ENCODE results near the gene EYA2.

The EYA2 gene

DNA sequence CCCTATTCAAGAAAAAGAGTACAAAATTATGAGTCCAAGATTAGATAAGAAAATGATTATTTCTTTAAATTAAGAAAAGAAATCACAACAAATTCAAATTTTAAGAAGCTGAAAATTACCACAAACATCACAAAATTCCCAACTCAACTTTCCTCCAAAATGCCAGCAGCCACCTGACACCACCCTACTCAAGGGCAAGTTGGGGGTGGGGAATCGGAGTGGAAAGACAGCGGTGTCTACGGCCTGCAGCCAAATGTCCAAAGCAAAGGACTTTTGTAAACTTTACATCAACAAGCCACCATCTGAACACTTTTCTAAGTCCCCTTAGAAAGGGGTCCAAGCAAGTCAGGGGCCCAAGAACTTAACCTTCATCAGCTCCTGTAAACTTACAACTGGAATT lies 1.6 kb upstream of the EYA2 start:
- no peak for ATAC-seq
- no peak for TF ChIP-seq CSDC2 (CRISPR knock-in tag; IDR thresholded peaks at IDR 0.05)
- TF ChIP-seq, protein P1, sequence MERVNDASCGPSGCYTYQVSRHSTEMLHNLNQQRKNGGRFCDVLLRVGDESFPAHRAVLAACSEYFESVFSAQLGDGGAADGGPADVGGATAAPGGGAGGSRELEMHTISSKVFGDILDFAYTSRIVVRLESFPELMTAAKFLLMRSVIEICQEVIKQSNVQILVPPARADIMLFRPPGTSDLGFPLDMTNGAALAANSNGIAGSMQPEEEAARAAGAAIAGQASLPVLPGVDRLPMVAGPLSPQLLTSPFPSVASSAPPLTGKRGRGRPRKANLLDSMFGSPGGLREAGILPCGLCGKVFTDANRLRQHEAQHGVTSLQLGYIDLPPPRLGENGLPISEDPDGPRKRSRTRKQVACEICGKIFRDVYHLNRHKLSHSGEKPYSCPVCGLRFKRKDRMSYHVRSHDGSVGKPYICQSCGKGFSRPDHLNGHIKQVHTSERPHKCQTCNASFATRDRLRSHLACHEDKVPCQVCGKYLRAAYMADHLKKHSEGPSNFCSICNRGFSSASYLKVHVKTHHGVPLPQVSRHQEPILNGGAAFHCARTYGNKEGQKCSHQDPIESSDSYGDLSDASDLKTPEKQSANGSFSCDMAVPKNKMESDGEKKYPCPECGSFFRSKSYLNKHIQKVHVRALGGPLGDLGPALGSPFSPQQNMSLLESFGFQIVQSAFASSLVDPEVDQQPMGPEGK (CRISPR knock-in tag; IDR thresholded peaks at IDR 0.05; ENCODE audit: borderline replicate concordance): no peak

DNA sequence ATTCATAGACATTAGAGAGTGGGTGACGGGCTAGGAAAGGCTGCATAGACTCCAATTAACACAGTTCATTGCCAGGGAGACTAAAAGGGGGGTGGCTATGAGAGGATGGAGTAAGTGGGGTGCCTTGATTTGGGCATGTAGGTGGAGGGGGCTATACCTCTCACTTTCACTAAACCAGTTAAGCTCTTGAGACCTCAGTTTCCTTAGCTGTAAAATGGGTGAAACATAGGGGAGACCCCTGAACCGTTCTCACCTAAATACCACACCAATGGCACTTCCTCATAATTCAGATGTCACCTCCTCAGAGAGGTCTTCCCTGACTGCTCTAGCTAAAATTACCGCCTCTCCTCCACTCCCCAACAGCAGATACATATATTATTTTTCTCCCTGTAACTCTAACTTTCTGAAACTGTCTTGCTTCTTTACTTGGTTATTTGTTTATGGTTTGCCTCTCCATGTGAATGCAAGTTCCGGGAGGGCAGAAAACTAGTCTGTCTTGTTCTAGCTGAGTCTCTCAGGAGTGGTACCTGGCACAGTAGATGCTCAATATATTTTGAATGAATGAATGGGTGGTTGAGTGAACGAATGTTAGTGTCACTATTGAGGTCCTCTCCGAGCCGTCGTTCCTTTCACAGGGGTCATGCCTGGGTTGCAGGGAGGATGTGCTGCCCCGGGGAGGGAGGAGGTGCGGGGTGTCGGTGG lies 615 bp upstream of the EYA2 start:
- TF ChIP-seq ISL1 (CRISPR knock-in tag; IDR thresholded peaks at IDR 0.05): no peak
- TF ChIP-seq, protein P2, sequence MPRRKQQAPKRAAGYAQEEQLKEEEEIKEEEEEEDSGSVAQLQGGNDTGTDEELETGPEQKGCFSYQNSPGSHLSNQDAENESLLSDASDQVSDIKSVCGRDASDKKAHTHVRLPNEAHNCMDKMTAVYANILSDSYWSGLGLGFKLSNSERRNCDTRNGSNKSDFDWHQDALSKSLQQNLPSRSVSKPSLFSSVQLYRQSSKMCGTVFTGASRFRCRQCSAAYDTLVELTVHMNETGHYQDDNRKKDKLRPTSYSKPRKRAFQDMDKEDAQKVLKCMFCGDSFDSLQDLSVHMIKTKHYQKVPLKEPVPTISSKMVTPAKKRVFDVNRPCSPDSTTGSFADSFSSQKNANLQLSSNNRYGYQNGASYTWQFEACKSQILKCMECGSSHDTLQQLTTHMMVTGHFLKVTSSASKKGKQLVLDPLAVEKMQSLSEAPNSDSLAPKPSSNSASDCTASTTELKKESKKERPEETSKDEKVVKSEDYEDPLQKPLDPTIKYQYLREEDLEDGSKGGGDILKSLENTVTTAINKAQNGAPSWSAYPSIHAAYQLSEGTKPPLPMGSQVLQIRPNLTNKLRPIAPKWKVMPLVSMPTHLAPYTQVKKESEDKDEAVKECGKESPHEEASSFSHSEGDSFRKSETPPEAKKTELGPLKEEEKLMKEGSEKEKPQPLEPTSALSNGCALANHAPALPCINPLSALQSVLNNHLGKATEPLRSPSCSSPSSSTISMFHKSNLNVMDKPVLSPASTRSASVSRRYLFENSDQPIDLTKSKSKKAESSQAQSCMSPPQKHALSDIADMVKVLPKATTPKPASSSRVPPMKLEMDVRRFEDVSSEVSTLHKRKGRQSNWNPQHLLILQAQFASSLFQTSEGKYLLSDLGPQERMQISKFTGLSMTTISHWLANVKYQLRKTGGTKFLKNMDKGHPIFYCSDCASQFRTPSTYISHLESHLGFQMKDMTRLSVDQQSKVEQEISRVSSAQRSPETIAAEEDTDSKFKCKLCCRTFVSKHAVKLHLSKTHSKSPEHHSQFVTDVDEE (CRISPR knock-in tag; IDR thresholded peaks at IDR 0.05): no peak
- no peak for TF ChIP-seq TOX (CRISPR knock-in tag; IDR thresholded peaks at IDR 0.05; ENCODE audit: borderline replicate concordance)
- TF ChIP-seq GLIS3 (CRISPR knock-in tag; IDR thresholded peaks at IDR 0.05): no peak
- no peak for TF ChIP-seq SNAI2 (CRISPR knock-in tag; IDR thresholded peaks at IDR 0.05)
- no peak for TF ChIP-seq ZFP30 (CRISPR knock-in tag; IDR thresholded peaks at IDR 0.05)
- TF ChIP-seq TCF4 (CRISPR knock-in tag; IDR thresholded peaks at IDR 0.05; ENCODE audit: borderline replicate concordance): no peak
- no peak for TF ChIP-seq ARNTL (CRISPR knock-in tag; IDR thresholded peaks at IDR 0.05; ENCODE audit: borderline replicate concordance, low read depth)
- TF ChIP-seq ZNF565 (CRISPR knock-in tag; conservative IDR thresholded peaks at IDR 0.05; ENCODE audit: low read depth): no peak
- no peak for TF ChIP-seq CSDC2 (CRISPR knock-in tag; IDR thresholded peaks at IDR 0.05)
- TF ChIP-seq ZC3H10 (CRISPR knock-in tag; IDR thresholded peaks at IDR 0.05): no peak
- TF ChIP-seq BACH2 (CRISPR knock-in tag; IDR thresholded peaks at IDR 0.05; ENCODE audit: borderline replicate concordance): no peak

DNA sequence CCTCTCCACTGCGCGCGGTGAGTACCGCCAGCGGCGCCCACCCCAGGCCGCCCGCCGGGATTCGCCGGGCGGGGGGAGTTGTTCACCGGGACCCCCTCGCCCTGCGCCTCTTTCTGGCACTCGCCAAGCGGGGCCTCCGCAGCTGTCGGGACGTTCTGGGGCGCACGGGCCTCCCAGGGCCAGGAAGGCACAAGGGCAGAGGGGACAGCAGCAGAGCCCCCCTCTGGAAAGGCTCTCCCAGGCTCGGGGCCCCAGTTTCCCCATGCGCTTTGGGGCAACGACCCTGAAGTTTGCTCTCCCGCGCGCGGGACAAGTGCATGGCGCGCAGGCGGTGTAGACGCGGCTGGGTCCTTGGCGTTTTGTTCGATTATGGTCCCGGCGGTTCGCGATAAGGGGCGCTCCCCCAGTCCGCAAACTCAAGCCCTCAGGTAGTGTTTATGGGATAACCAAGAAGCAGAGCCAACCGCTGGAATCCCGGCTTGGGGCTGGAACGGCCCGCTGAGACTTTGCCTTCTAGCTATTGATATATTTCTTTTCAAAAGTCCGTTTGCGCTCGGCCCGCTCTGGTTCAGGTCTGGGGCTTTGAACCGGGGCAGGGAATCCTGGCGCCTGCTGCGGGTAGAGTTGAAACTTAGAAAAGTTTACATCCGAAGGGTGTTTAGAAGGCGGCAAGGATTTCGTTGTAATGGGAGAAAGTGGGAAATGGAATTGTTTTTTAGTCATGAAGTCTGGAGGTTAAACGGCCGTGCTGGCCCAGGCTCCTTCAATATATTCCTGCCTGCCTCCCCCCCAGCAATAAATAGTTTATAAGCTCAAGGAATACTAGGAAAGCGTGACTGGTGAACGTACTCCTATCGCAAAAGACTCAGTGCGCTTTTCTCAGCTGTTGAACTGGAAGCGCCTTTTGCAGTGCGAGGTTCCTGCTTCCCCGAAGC lies 595 bp downstream of the EYA2 start:
- TF ChIP-seq ZC3H10 (CRISPR knock-in tag; IDR thresholded peaks at IDR 0.05) (no peak), OSR1 (CRISPR knock-in tag; IDR thresholded peaks at IDR 0.05) (no peak), ARNTL (CRISPR knock-in tag; IDR thresholded peaks at IDR 0.05; ENCODE audit: borderline replicate concordance, low read depth) (no peak), TOX (CRISPR knock-in tag; IDR thresholded peaks at IDR 0.05; ENCODE audit: borderline replicate concordance) (no peak), BACH2 (CRISPR knock-in tag; IDR thresholded peaks at IDR 0.05; ENCODE audit: borderline replicate concordance) (no peak), ISL1 (CRISPR knock-in tag; IDR thresholded peaks at IDR 0.05) (no peak), ZNF70 (CRISPR knock-in tag; IDR thresholded peaks at IDR 0.05) (no peak), TCF4 (CRISPR knock-in tag; IDR thresholded peaks at IDR 0.05; ENCODE audit: borderline replicate concordance) (no peak), ZFP30 (CRISPR knock-in tag; IDR thresholded peaks at IDR 0.05) (no peak), CSDC2 (CRISPR knock-in tag; IDR thresholded peaks at IDR 0.05) (no peak), PPARA (CRISPR knock-in tag; IDR thresholded peaks at IDR 0.05; ENCODE audit: borderline replicate concordance) (no peak), ZNF565 (CRISPR knock-in tag; conservative IDR thresholded peaks at IDR 0.05; ENCODE audit: low read depth) (no peak), ZFP3 (CRISPR knock-in tag; IDR thresholded peaks at IDR 0.05) (no peak), GLIS3 (CRISPR knock-in tag; IDR thresholded peaks at IDR 0.05) (no peak)
- TF ChIP-seq, protein P2 (CRISPR knock-in tag; IDR thresholded peaks at IDR 0.05): no peak
- TF ChIP-seq, protein P3, sequence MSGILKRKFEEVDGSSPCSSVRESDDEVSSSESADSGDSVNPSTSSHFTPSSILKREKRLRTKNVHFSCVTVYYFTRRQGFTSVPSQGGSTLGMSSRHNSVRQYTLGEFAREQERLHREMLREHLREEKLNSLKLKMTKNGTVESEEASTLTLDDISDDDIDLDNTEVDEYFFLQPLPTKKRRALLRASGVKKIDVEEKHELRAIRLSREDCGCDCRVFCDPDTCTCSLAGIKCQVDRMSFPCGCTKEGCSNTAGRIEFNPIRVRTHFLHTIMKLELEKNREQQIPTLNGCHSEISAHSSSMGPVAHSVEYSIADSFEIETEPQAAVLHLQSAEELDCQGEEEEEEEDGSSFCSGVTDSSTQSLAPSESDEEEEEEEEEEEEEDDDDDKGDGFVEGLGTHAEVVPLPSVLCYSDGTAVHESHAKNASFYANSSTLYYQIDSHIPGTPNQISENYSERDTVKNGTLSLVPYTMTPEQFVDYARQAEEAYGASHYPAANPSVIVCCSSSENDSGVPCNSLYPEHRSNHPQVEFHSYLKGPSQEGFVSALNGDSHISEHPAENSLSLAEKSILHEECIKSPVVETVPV (CRISPR knock-in tag; IDR thresholded peaks at IDR 0.05): no peak
- TF ChIP-seq, protein P4, sequence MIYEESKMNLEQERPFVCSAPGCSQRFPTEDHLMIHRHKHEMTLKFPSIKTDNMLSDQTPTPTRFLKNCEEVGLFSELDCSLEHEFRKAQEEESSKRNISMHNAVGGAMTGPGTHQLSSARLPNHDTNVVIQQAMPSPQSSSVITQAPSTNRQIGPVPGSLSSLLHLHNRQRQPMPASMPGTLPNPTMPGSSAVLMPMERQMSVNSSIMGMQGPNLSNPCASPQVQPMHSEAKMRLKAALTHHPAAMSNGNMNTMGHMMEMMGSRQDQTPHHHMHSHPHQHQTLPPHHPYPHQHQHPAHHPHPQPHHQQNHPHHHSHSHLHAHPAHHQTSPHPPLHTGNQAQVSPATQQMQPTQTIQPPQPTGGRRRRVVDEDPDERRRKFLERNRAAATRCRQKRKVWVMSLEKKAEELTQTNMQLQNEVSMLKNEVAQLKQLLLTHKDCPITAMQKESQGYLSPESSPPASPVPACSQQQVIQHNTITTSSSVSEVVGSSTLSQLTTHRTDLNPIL (CRISPR knock-in tag; IDR thresholded peaks at IDR 0.05; ENCODE audit: low read depth): no peak
- ATAC-seq: no peak

More for the DNA sequence above, 615 bp upstream of the EYA2 start:
- ATAC-seq: no peak

Data from SK-N-SH treated with all-trans-retinoic acid at 6 μM for 48 hours (cell line).